GM12891 (cell line): ENCODE measurements around the gene PHC3.

Experiments
- PAX5 ChIP-seq: IDR thresholded peaks from 2 replicates; pipeline ENCODE4 v1.6.1; 2011; ENCODE audit warnings: low read length, moderate library complexity, mild to moderate bottlenecking; ENCODE audit not compliant: insufficient read depth, severe bottlenecking
- POLR2A ChIP-seq: IDR thresholded peaks from 2 replicates; pipeline ENCODE4 v1.6.1; 2011; ENCODE audit warnings: low read depth, low read length, control low read depth
- POLR2AphosphoS5 ChIP-seq: IDR thresholded peaks from 2 replicates; pipeline ENCODE4 v1.6.1; 2011; ENCODE audit warnings: low read depth, low read length, control low read depth
- POU2F2 ChIP-seq: IDR thresholded peaks from 2 replicates; pipeline ENCODE4 v1.6.1; 2011; ENCODE audit warnings: low read depth, mild to moderate bottlenecking, control low read depth, low read length, moderate library complexity
- SPI1 ChIP-seq: IDR thresholded peaks from 2 replicates; pipeline ENCODE4 v1.6.1; 2011; ENCODE audit warnings: low read depth, low read length, control low read depth
- TAF1 ChIP-seq: IDR thresholded peaks from 2 replicates; pipeline ENCODE4 v1.6.1; 2011; ENCODE audit warnings: low read depth, low read length, control low read depth

- TF ChIP-seq SPI1 (no peak), POLR2A (no peak), POLR2AphosphoS5 (no peak), TAF1 (no peak), POU2F2 (no peak), PAX5 (no peak)
Observed at GRCh38 chr3:170089862-170090600, 91.5 kb downstream of the PHC3 start.
